Aorta (tissue), 5 donors: ENCODE data around the gene UAP1L1. TPM values are rescaled to one million over a fixed set of nuclear protein-coding genes. Genes with fewer than 3 reads are reported as not detected.
A peak's percentile ranks its signal among the peaks of the same experiment; 100 is the strongest.

Experiments
- ATAC-seq: fragments of 200-7000 bp; cut with Tn5 transposase; one replicate; pipeline ENCODE4 v1.9.1; 2022; ENCODE audit warnings: moderate library complexity; ENCODE audit not compliant: low FRiP score
- DNase-seq, 2 donors: peaks; one replicate each; pipeline ENCODE4 v3.0.0-alpha.2; 2020
- H3K27ac ChIP-seq, 2 donors: one replicate each; pipeline ENCODE4 v1.5.1; 2013; ENCODE audit warnings: low read length in 2 of 2, mild to moderate bottlenecking in 2 of 2, moderate library complexity in 2 of 2, control low read depth in 1 of 2, inconsistent platforms in 1 of 2, low read depth in 1 of 2
- H3K27me3 ChIP-seq, 2 donors: one replicate each; pipeline ENCODE4 v1.6.1; 2013; ENCODE audit warnings: control low read depth in 1 of 2, low read length in 1 of 2, mild to moderate bottlenecking in 1 of 2, moderate library complexity in 1 of 2; ENCODE audit not compliant: insufficient read depth in 2 of 2, control insufficient read depth in 1 of 2
- H3K36me3 ChIP-seq, 2 donors: one replicate each; pipeline ENCODE4 v1.6.1; 2013; ENCODE audit warnings: control low read depth in 1 of 2, low read length in 1 of 2, mild to moderate bottlenecking in 1 of 2; ENCODE audit not compliant: insufficient read depth in 2 of 2, control insufficient read depth in 1 of 2
- H3K4me1 ChIP-seq, 2 donors: one replicate each; pipeline ENCODE4 v1.6.1; 2013; ENCODE audit warnings: low read length in 2 of 2, control low read depth in 1 of 2, mild to moderate bottlenecking in 1 of 2, moderate library complexity in 1 of 2; ENCODE audit not compliant: insufficient read depth in 2 of 2, control insufficient read depth in 1 of 2
- H3K4me3 ChIP-seq, 2 donors: one replicate each; pipeline ENCODE4 v1.5.1; 2013; ENCODE audit warnings: low read length in 2 of 2, control low read depth in 1 of 2, mild to moderate bottlenecking in 1 of 2
- H3K9me3 ChIP-seq: one replicate; pipeline ENCODE4 v1.6.1; 2013; ENCODE audit warnings: mild to moderate bottlenecking, low read length; ENCODE audit not compliant: control insufficient read depth
- WGBS, 2 donors: extraction: QIAGEN DNeasy Blood & Tissue Kit; methylation state at CpG; one replicate each; pipeline ENCODE4 v1.1.7; 2013; 5-methylcytosine and 5-hydroxymethylcytosine counted together
- intact Hi-C, 2 donors: fragments of 100-400 bp; cut with DNase I; formaldehyde crosslinking; loops; one replicate each; pipeline versions ENCODE4 v1.14.2 to v1.15.0; 2022
- polyA plus RNA-seq, 2 donors: library from polyadenylated mRNA; stranded (reverse); fragments of 200-250 nt; gene quantifications; one replicate each; pipeline ENCODE4 v1.2.3, GENCODE V29; 2013
- total RNA-seq, 2 donors: library from RNA; stranded (reverse); fragmentation: NEBNext Ultra II Directional; extraction: Animal tissue kit (Norgen Biotek cat#: 25700); gene quantifications; one replicate each; pipeline ENCODE4 v1.2.1, GENCODE V29; 2021
- donor health status: healthy with polysubstance abuse.
- donor health status: Bipolar disorder and iron deficiency.
- donor health status: DM: no; HTN: no; CAD: no.
- donor health status: DM: no; HTN: no; CAD: no.
- donor health status: DM: yes; HTN: yes; CAD: no.

UAP1L1 gene
- total and polyA plus RNA-seq, 4 donors = 4.1 to 20.6 (median 10.5) TPM

GRCh38 chr9:137128158-137128861 lies 51.0 kb downstream of the UAP1L1 start:
- H3K27ac ChIP-seq = no peak overlapping the region
- H3K4me3 ChIP-seq = no peak overlapping the region
- ATAC-seq (no peak), DNase-seq (no peak)
- 50 to 61% methylated on average over 19 of the region's 19 CpGs for WGBS, 2 donors
- no peaks in the 10 kb centered on the region for H3K27me3 ChIP-seq
- no peaks in the 10 kb centered on the region for H3K4me1 ChIP-seq
- intact Hi-C loops = no loop called here
- H3K36me3 ChIP-seq = no peaks in the 10 kb centered on the region
- H3K9me3 ChIP-seq = no peaks in the 10 kb centered on the region

- Histone ChIP-seq H3K27me3 (no peaks in the 10 kb centered on the region), H3K4me3 (peak overlapping the region; percentile 14 to 35), H3K27ac (no peak overlapping the region), H3K9me3 (no peaks in the 10 kb centered on the region), H3K36me3 (no peaks in the 10 kb centered on the region), H3K4me1 (no peaks in the 10 kb centered on the region)
- WGBS, 2 donors = 23 to 27% methylated on average over 37 of the region's 37 CpGs
- peak; percentile 36 for ATAC-seq
- no peak for DNase-seq
- intact Hi-C loops = no loop called here
Measured at GRCh38 chr9:137128862-137129455, 51.6 kb downstream of the UAP1L1 start.

GRCh38 chr9:137129456-137130175 lies 52.3 kb downstream of the UAP1L1 start:
- intact Hi-C loops = no loop called here
- 0 to 1% methylated on average over 78 to 86 of the region's 86 CpGs for WGBS, 2 donors

GRCh38 chr9:137130176-137130755 lies 52.9 kb downstream of the UAP1L1 start:
- Histone ChIP-seq H3K27ac (no peak overlapping the region), H3K36me3 (no peaks in the 10 kb centered on the region), H3K9me3 (no peaks in the 10 kb centered on the region), H3K27me3 (no peaks in the 10 kb centered on the region), H3K4me3 (peak overlapping the region; percentile 14 to 35), H3K4me1 (no peaks in the 10 kb centered on the region)
- DNase-seq = no peak
- 6 to 8% methylated on average over 54 to 58 of the region's 58 CpGs for WGBS, 2 donors
- ATAC-seq = no peak
- intact Hi-C loops = no loop called here

More at GRCh38 chr9:137129456-137130175, 52.3 kb downstream of the UAP1L1 start:
- no peaks in the 10 kb centered on the region for H3K27me3 ChIP-seq
- no peak overlapping the region for H3K27ac ChIP-seq
- DNase-seq = peak; percentile 92 to 94
- ATAC-seq = peak; percentile 97
- no peaks in the 10 kb centered on the region for H3K36me3 ChIP-seq
- peak overlapping the region; percentile 14 to 35 for H3K4me3 ChIP-seq
- no peaks in the 10 kb centered on the region for H3K9me3 ChIP-seq
- H3K4me1 ChIP-seq = no peaks in the 10 kb centered on the region

Other genes with a start within 250 kb of the UAP1L1 start
Only the 30 nearest of the 36 such genes appear.
- 10 to 100 TPM in 1 of 2 donors, 1 to 10 TPM in 1; 9.1 to 22.1 TPM for gene TRAF2, start 191.0 kb upstream of the UAP1L1 start, total RNA-seq
- gene TRAF2, start 191.0 kb upstream of the UAP1L1 start, polyA plus RNA-seq = 10 to 100 TPM in 1 of 2 donors, 1 to 10 TPM in 1; 4.8 to 14.0 TPM
- gene FBXW5, start 132.8 kb upstream of the UAP1L1 start, total RNA-seq = 100 to 1,000 TPM in 1 of 2 donors, 10 to 100 TPM in 1; 92.5 to 107 TPM
- gene FBXW5, start 132.8 kb upstream of the UAP1L1 start, polyA plus RNA-seq = 100 to 1,000 TPM; 111 to 191 TPM
- 1 to 10 TPM in 1 of 2 donors, under 1 TPM in 1; 0.90 to 1.1 TPM for gene C8G, start 132.3 kb upstream of the UAP1L1 start, total RNA-seq
- 1 to 10 TPM; 1.8 to 3.1 TPM for gene C8G, start 132.3 kb upstream of the UAP1L1 start, polyA plus RNA-seq
- gene LCN12, start 125.2 kb upstream of the UAP1L1 start, total RNA-seq = 1 to 10 TPM in 1 of 2 donors, under 1 TPM in 1; 0.71 to 1.6 TPM
- 1 to 10 TPM in 1 of 2 donors, not detected in 1; 3.3 TPM for gene LCN12, start 125.2 kb upstream of the UAP1L1 start, polyA plus RNA-seq
- 100 to 1,000 TPM; 128 to 145 TPM for gene PTGDS, start 100.0 kb upstream of the UAP1L1 start, total RNA-seq
- gene PTGDS, start 100.0 kb upstream of the UAP1L1 start, polyA plus RNA-seq = 10 to 100 TPM; 12.2 to 13.9 TPM
- gene LCNL1, start 94.5 kb upstream of the UAP1L1 start, total RNA-seq = 1 to 10 TPM in 1 of 2 donors, under 1 TPM in 1; 0.36 to 1.1 TPM
- gene LCNL1, start 94.5 kb upstream of the UAP1L1 start, polyA plus RNA-seq = under 1 TPM in 1 of 2 donors, not detected in 1; 0.15 TPM
- 10 to 100 TPM; 27.8 to 42.0 TPM for gene PAXX, start 85.1 kb upstream of the UAP1L1 start, total RNA-seq
- 100 to 1,000 TPM in 1 of 2 donors, 10 to 100 TPM in 1; 39.9 to 192 TPM for gene PAXX, start 85.1 kb upstream of the UAP1L1 start, polyA plus RNA-seq
- 1 to 10 TPM; 3.8 to 7.0 TPM for gene CLIC3, start 80.9 kb upstream of the UAP1L1 start, total RNA-seq
- 1 to 10 TPM; 1.6 to 6.7 TPM for gene CLIC3, start 80.9 kb upstream of the UAP1L1 start, polyA plus RNA-seq
- 10 to 100 TPM; 27.3 to 60.0 TPM for gene ABCA2, start 49.3 kb upstream of the UAP1L1 start, total RNA-seq
- gene ABCA2, start 49.3 kb upstream of the UAP1L1 start, polyA plus RNA-seq = 10 to 100 TPM in 1 of 2 donors, 1 to 10 TPM in 1; 9.0 to 48.1 TPM
- gene FUT7, start 45.4 kb upstream of the UAP1L1 start, total RNA-seq = under 1 TPM; 0.27 to 0.68 TPM
- not detected for gene FUT7, start 45.4 kb upstream of the UAP1L1 start, polyA plus RNA-seq
- 100 to 1,000 TPM in 1 of 2 donors, 10 to 100 TPM in 1; 99.3 to 217 TPM for gene NPDC1, start 31.3 kb upstream of the UAP1L1 start, total RNA-seq
- gene NPDC1, start 31.3 kb upstream of the UAP1L1 start, polyA plus RNA-seq = 100 to 1,000 TPM in 1 of 2 donors, 10 to 100 TPM in 1; 26.5 to 190 TPM
- gene ENTPD2, start 23.5 kb upstream of the UAP1L1 start, total RNA-seq = 1 to 10 TPM in 1 of 2 donors, under 1 TPM in 1; 0.16 to 1.7 TPM
- not detected for gene ENTPD2, start 23.5 kb upstream of the UAP1L1 start, polyA plus RNA-seq
- under 1 TPM; 0.26 to 0.60 TPM for gene SAPCD2, start 7.0 kb upstream of the UAP1L1 start, total RNA-seq
- under 1 TPM in 1 of 2 donors, not detected in 1; 0.50 TPM for gene SAPCD2, start 7.0 kb upstream of the UAP1L1 start, polyA plus RNA-seq
- gene MAN1B1, start 9.5 kb downstream of the UAP1L1 start, total RNA-seq = 10 to 100 TPM; 28.4 to 52.2 TPM
- gene MAN1B1, start 9.5 kb downstream of the UAP1L1 start, polyA plus RNA-seq = 100 to 1,000 TPM in 1 of 2 donors, 10 to 100 TPM in 1; 21.2 to 104 TPM
- 100 to 1,000 TPM in 1 of 2 donors, 10 to 100 TPM in 1; 97.4 to 153 TPM for gene DPP7, start 37.2 kb downstream of the UAP1L1 start, total RNA-seq
- 100 to 1,000 TPM in 1 of 2 donors, 10 to 100 TPM in 1; 98.8 to 598 TPM for gene DPP7, start 37.2 kb downstream of the UAP1L1 start, polyA plus RNA-seq
- gene GRIN1, start 61.6 kb downstream of the UAP1L1 start, total RNA-seq = not detected
- not detected for gene GRIN1, start 61.6 kb downstream of the UAP1L1 start, polyA plus RNA-seq
- not detected for gene LRRC26, start 92.5 kb downstream of the UAP1L1 start, total RNA-seq
- gene LRRC26, start 92.5 kb downstream of the UAP1L1 start, polyA plus RNA-seq = not detected
- gene TMEM210, start 94.5 kb downstream of the UAP1L1 start, total RNA-seq = not detected
- not detected for gene TMEM210, start 94.5 kb downstream of the UAP1L1 start, polyA plus RNA-seq
- gene ANAPC2, start 111.0 kb downstream of the UAP1L1 start, total RNA-seq = 10 to 100 TPM; 38.7 to 54.0 TPM
- gene ANAPC2, start 111.0 kb downstream of the UAP1L1 start, polyA plus RNA-seq = 10 to 100 TPM; 13.3 to 84.5 TPM
- 10 to 100 TPM; 30.5 to 37.4 TPM for gene SSNA1, start 111.2 kb downstream of the UAP1L1 start, total RNA-seq
- 10 to 100 TPM; 77.0 to 87.1 TPM for gene SSNA1, start 111.2 kb downstream of the UAP1L1 start, polyA plus RNA-seq
- gene TPRN, start 123.2 kb downstream of the UAP1L1 start, total RNA-seq = 1 to 10 TPM; 4.3 to 5.9 TPM
- 10 to 100 TPM in 1 of 2 donors, 1 to 10 TPM in 1; 5.5 to 10.8 TPM for gene TPRN, start 123.2 kb downstream of the UAP1L1 start, polyA plus RNA-seq
- 10 to 100 TPM; 21.5 to 25.7 TPM for gene TMEM203, start 128.1 kb downstream of the UAP1L1 start, total RNA-seq
- 10 to 100 TPM; 25.9 to 27.5 TPM for gene TMEM203, start 128.1 kb downstream of the UAP1L1 start, polyA plus RNA-seq
- gene NDOR1, start 128.2 kb downstream of the UAP1L1 start, total RNA-seq = 10 to 100 TPM; 10.0 to 14.2 TPM
- gene NDOR1, start 128.2 kb downstream of the UAP1L1 start, polyA plus RNA-seq = 10 to 100 TPM in 1 of 2 donors, 1 to 10 TPM in 1; 3.0 to 20.4 TPM
- 1 to 10 TPM; 2.2 to 3.4 TPM for gene RNF208, start 144.7 kb downstream of the UAP1L1 start, total RNA-seq
- gene RNF208, start 144.7 kb downstream of the UAP1L1 start, polyA plus RNA-seq = 10 to 100 TPM in 1 of 2 donors, 1 to 10 TPM in 1; 2.9 to 11.8 TPM
- not detected for gene CYSRT1, start 147.7 kb downstream of the UAP1L1 start, total RNA-seq
- 1 to 10 TPM in 1 of 2 donors, not detected in 1; 1.1 TPM for gene CYSRT1, start 147.7 kb downstream of the UAP1L1 start, polyA plus RNA-seq
- gene RNF224, start 150.0 kb downstream of the UAP1L1 start, total RNA-seq = not detected
- gene RNF224, start 150.0 kb downstream of the UAP1L1 start, polyA plus RNA-seq = under 1 TPM; 0.08 to 0.25 TPM
- not detected for gene SLC34A3, start 153.4 kb downstream of the UAP1L1 start, total RNA-seq
- not detected for gene SLC34A3, start 153.4 kb downstream of the UAP1L1 start, polyA plus RNA-seq
- gene TUBB4B, start 163.8 kb downstream of the UAP1L1 start, total RNA-seq = 100 to 1,000 TPM in 1 of 2 donors, 10 to 100 TPM in 1; 86.9 to 152 TPM
- 100 to 1,000 TPM in 1 of 2 donors, 10 to 100 TPM in 1; 94.2 to 128 TPM for gene TUBB4B, start 163.8 kb downstream of the UAP1L1 start, polyA plus RNA-seq
- not detected for gene STPG3, start 173.8 kb downstream of the UAP1L1 start, total RNA-seq
- not detected for gene STPG3, start 173.8 kb downstream of the UAP1L1 start, polyA plus RNA-seq
- 10 to 100 TPM; 35.5 to 40.9 TPM for gene NELFB, start 177.8 kb downstream of the UAP1L1 start, total RNA-seq
- gene NELFB, start 177.8 kb downstream of the UAP1L1 start, polyA plus RNA-seq = 10 to 100 TPM; 21.7 to 47.9 TPM